K562 (cell line): ENCODE measurements around the gene SHISAL1. TPM values are rescaled to one million over a fixed set of nuclear protein-coding genes. Genes with fewer than 3 reads are reported as not detected.

ENCODE experiments used
- ATAC-seq: fragments of 200-7000 bp; cut with Tn5 transposase; 3 replicates; pipeline ENCODE4 v1.9.1; 2020; ENCODE audit warnings: moderate library complexity
- BruUV-seq: library from RNA; stranded (reverse); fragments of 400-500 nt; replicated peaks from 2 replicates; lab custom pipeline; 2021; lab: Mats Ljungman, UMichigan
- CTCF ChIA-PET: fragments of 300-600 bp; formaldehyde crosslinking; extraction: SDS; loops from one replicate; lab custom pipeline; 2021; ENCODE audit warnings: low intra/inter-chr PET ratio; lab: Yijun Ruan, JAX
- POLR2A ChIA-PET: fragments of 300-600, 350-650 bp; sonication (Branson Sonifier 250); formaldehyde crosslinking; extraction: SDS; loops from one replicate; lab custom pipeline; 2021; ENCODE audit warnings: antibody characterized with exemption, inconsistent platforms; lab: Yijun Ruan, JAX
- DNase-seq, 4 experiments: peaks; one replicate each; pipeline versions ENCODE4 v3.0.0 to v3.0.0-alpha.2; 2011 to 2018; ENCODE audit warnings: low spot score in 3 of 4, mixed read lengths in 3 of 4; ENCODE audit errors: extremely low read depth in 1 of 4
- FAIRE-seq: peaks from 2 replicates; lab custom pipeline; 2011; peaks lifted over from hg19 to GRCh38; lab: Jason Lieb, UNC
- H2AFZ ChIP-seq: 2 replicates; pipeline ENCODE4 v1.6.0; 2011; ENCODE audit warnings: low read depth, low read length, control low read depth, inconsistent platforms
- H3K27ac ChIP-seq: fragments of 200-600 bp; 3 replicates; pipeline ENCODE4 v1.8.0; 2011; ENCODE audit warnings: low read depth, mild to moderate bottlenecking, control low read depth, inconsistent platforms, low read length, moderate library complexity, mixed read lengths; ENCODE audit errors: extremely low read depth
- H3K27me3 ChIP-seq, 2 experiments: fragments of 300-600 bp in 1 of 2; 2 replicates in 1 of 2; 3 replicates in 1 of 2; pipeline versions ENCODE4 v1.6.0 to v1.8.0; 2011; ENCODE audit warnings: inconsistent platforms in 2 of 2, low read length in 2 of 2, mild to moderate bottlenecking in 1 of 2, mixed read lengths in 1 of 2, moderate library complexity in 1 of 2; ENCODE audit not compliant: control insufficient read depth in 2 of 2, insufficient read depth in 2 of 2
- H3K36me3 ChIP-seq: fragments of 300-600 bp; 3 replicates; pipeline ENCODE4 v1.8.0; 2011; ENCODE audit warnings: mild to moderate bottlenecking, low read length, inconsistent platforms; ENCODE audit not compliant: control insufficient read depth, insufficient read depth
- H3K4me1 ChIP-seq, 2 experiments: fragments of 200-600 bp in 1 of 2; replicated peaks in 1 of 2; 2 replicates in 1 of 2; 3 replicates in 1 of 2; pipeline versions ENCODE4 v1.5.1 to v1.8.0; 2011; ENCODE audit warnings: inconsistent platforms in 2 of 2, low read length in 2 of 2, mild to moderate bottlenecking in 1 of 2, mixed read lengths in 1 of 2, moderate library complexity in 1 of 2; ENCODE audit not compliant: control insufficient read depth in 2 of 2, insufficient read depth in 2 of 2
- H3K4me2 ChIP-seq: 2 replicates; pipeline ENCODE4 v1.6.1; 2011; ENCODE audit warnings: low read length, control low read depth, inconsistent platforms, mixed read lengths; ENCODE audit not compliant: insufficient read depth
- H3K4me3 ChIP-seq: fragments of 200-600 bp; sonication (generic), shearing (Covaris generic); 2 replicates; pipeline ENCODE4 v1.5.1; 2016; ENCODE audit warnings: control low read depth, inconsistent platforms
- H3K79me2 ChIP-seq: fragments of 200-600 bp; 3 replicates; pipeline ENCODE4 v1.8.0; 2011; ENCODE audit warnings: low read length, inconsistent platforms; ENCODE audit not compliant: control insufficient read depth, insufficient read depth
- H3K9ac ChIP-seq, 2 experiments: 2 replicates each; pipeline versions ENCODE4 v1.6.0 to v1.6.1; 2011; ENCODE audit warnings: low read depth in 2 of 2, low read length in 2 of 2, control low read depth in 1 of 2, inconsistent platforms in 1 of 2, mild to moderate bottlenecking in 1 of 2, mixed read lengths in 1 of 2; ENCODE audit not compliant: insufficient read depth in 1 of 2
- H3K9me1 ChIP-seq: one replicate; pipeline ENCODE4 v1.6.0; 2011; ENCODE audit warnings: inconsistent platforms, mild to moderate bottlenecking, low read length, moderate library complexity; ENCODE audit not compliant: control insufficient read depth, insufficient read depth
- H3K9me3 ChIP-seq: replicated peaks from 2 replicates; pipeline ENCODE4 v1.5.1; 2011; ENCODE audit warnings: low read depth, low read length, inconsistent platforms; ENCODE audit not compliant: control insufficient read depth, insufficient read depth
- H4K20me1 ChIP-seq: replicated peaks from 2 replicates; pipeline ENCODE4 v1.6.1; 2011; ENCODE audit warnings: low read length, inconsistent platforms, mixed read lengths; ENCODE audit not compliant: control insufficient read depth, insufficient read depth
- CBX1 ChIP-seq: sonication (generic); IDR thresholded peaks from 2 replicates; pipeline ENCODE4 v1.6.1; 2016; ENCODE audit warnings: antibody characterized with exemption, low read depth, mild to moderate bottlenecking
- FOSL1 ChIP-seq: fragments of 200-800 bp; sonication (Bioruptor generic); conservative IDR thresholded peaks from 2 replicates; pipeline ENCODE4 v1.6.1; 2016; ENCODE audit warnings: missing genetic modification characterization, missing compliant biosample characterization
- MTA2 ChIP-seq: fragments of 450-650 bp; IDR thresholded peaks from 2 replicates; pipeline ENCODE4 v1.6.1; 2016; ENCODE audit warnings: low read depth
- NFYB ChIP-seq: IDR thresholded peaks from 2 replicates; pipeline ENCODE4 v1.6.1; 2011; ENCODE audit warnings: mild to moderate bottlenecking, moderate library complexity; ENCODE audit not compliant: insufficient read length; ENCODE audit errors: extremely low read depth
- PML ChIP-seq: IDR thresholded peaks from 2 replicates; pipeline ENCODE4 v1.6.1; 2012; ENCODE audit warnings: low read length, inconsistent platforms
- SREBF1 ChIP-seq: fragments of 150-350 bp; IDR thresholded peaks from 2 replicates; pipeline ENCODE4 v1.6.1; 2014; ENCODE audit warnings: antibody characterized with exemption, low read depth, low read length, borderline replicate concordance
- SRSF3 ChIP-seq: fragments of 200-400 bp; formaldehyde crosslinking; IDR thresholded peaks from 2 replicates; pipeline ENCODE4 v1.6.1; 2016; ENCODE audit warnings: mild to moderate bottlenecking, low read length, moderate library complexity; ENCODE audit not compliant: insufficient read depth
- WGBS: fragments of 100-300 bp; shearing (Covaris generic); methylation state at CpG from one replicate; pipeline ENCODE4 v1.1.6; 2016; ENCODE audit warnings: low coverage, mixed read lengths; ENCODE audit not compliant: insufficient coverage; ENCODE audit errors: missing lambda C conversion rate; 5-methylcytosine and 5-hydroxymethylcytosine counted together
- in situ Hi-C: fragments of 300-500 bp; cut with MboI; formaldehyde crosslinking; loops from 4 replicates; pipeline ENCODE4 v1.15.0; 2018; ENCODE audit warnings: inconsistent platforms, mixed read lengths
- intact Hi-C: fragments of 100-400 bp; cut with micrococcal nuclease; formaldehyde crosslinking; loops from 2 replicates; pipeline ENCODE4 v1.14.2; 2022
- polyA plus RNA-seq, 8 experiments: library from polyadenylated mRNA; depleted of rRNA in 4 of 8; stranded (reverse) in 5 of 8; unstranded in 3 of 8; fragments of >200 nt; fragmentation: Nextera tagmentation in 2 of 8; fragmentation: Illumina TruSeq in 1 of 8; extraction: Ambion mirVana in 2 of 8; extraction: Trizol in 1 of 8; gene quantifications; 2 replicates each; pipeline versions ENCODE4 v1.2.1 to v1.2.3, GENCODE V29; 2011 to 2014; ENCODE audit warnings: inconsistent platforms in 1 of 8, missing spikeins in 1 of 8
- total RNA-seq, 7 experiments: library from RNA; depleted of rRNA in 6 of 7; stranded (reverse); fragments of >200 nt in 6 of 7; fragmentation: Illumina TruSeq in 2 of 7; extraction: Trizol in 2 of 7; gene quantifications; 2 replicates each; pipeline versions ENCODE4 v1.2.1 to v1.2.3, GENCODE V29; 2011 to 2021; ENCODE audit warnings: low replicate concordance in 1 of 7
- TF ChIP-seq, protein P1 (sequence below): fragments of 450-650 bp; IDR thresholded peaks from 2 replicates; pipeline ENCODE4 v1.6.1; 2016
- TF ChIP-seq, protein P2 (sequence below): fragments of 250-450 bp; sonication (Bioruptor Pico); IDR thresholded peaks from 2 replicates; pipeline ENCODE4 v1.4.0; 2020

The SHISAL1 gene
- total and polyA plus RNA-seq, 9 of the 15 experiments (the other 6 are each of a cell fraction or from before 2014, with no cell fraction given) = not detected

DNA sequence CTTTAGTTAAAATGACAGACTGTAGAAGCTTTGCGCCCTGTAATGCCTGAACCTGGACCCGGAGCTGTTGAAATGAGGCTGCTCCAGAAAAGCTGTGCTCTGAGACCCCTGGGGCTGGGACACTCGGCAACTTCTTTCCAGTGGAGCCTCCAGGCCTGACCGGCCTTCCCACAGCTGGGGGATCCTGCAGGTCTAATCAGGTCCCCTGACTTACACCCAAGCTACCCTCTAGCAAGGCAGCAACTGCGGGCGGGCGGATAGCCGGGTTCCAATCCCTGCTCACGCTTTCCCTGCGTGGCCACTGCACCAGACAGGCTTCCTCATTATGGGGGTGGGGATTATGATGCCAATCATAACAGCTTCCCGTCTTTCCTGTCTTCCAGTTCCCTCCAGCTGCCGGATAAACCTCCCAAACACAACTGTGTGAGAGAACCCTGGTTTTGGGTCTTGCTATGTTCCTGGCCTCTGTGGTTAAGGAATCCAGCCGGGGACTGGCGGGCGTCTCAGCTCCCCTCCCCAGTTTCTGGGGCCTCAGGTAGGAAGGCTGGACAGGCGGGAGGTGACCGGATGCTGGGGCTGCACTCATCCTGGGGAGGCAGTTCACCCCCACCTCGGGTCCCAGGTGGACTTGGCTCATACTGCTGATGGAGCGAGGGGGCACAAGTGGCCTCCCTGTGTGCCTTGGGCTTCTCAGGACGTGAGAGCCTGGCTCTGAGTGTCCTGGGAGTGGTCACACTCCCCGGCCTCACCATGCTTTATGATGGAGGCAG, 93.5 kb downstream of the SHISAL1 start (continued):
- no peak for TF ChIP-seq CBX1

DNA sequence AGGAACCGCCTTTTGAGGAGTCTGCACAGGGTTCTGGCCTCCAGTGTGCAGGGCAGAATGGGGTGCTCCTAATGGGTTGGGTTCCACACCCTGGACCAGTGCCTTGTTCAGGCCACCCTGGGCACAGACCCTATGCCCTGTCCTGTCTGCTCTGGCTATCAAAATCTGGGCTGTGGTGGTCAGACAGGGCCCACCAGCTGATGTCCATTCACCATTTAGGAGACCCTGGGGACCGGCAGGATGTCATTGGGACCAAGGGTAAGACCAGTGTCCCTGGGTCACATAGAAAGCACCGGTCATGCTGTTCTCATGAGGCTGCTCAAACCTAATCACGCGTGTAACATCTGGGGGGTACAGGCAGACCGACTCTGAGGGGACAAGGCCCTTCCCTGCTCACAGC, 94.7 kb downstream of the SHISAL1 start:
- FAIRE-seq (no peak), ATAC-seq (no peak), DNase-seq (no peak)
- Histone ChIP-seq H4K20me1 (no peaks in the 10 kb centered on the region), H3K27me3 (peaks cover 0 to 27% of the 10 kb centered on the region in 2 experiments; a peak in 2 of 5 replicates), H3K27ac (no peak overlapping the region), H2AFZ (no peak overlapping the region), H3K36me3 (no peaks in the 10 kb centered on the region), H3K4me2 (no peak overlapping the region), H3K79me2 (no peaks in the 10 kb centered on the region), H3K9ac (no peak overlapping the region), H3K9me3 (no peaks in the 10 kb centered on the region), H3K4me3 (no peak overlapping the region), H3K4me1 (no peaks in the 10 kb centered on the region), H3K9me1 (no peaks in the 10 kb centered on the region)
- in situ Hi-C loops = no loop called here
- ChIA-PET CTCF (no interaction called here), POLR2A (no interaction called here)
- TF ChIP-seq PML (no peak), SREBF1 (no peak), SRSF3 (no peak), MTA2 (no peak), NFYB (no peak), FOSL1 (tag) (no peak)
- TF ChIP-seq, protein P1, sequence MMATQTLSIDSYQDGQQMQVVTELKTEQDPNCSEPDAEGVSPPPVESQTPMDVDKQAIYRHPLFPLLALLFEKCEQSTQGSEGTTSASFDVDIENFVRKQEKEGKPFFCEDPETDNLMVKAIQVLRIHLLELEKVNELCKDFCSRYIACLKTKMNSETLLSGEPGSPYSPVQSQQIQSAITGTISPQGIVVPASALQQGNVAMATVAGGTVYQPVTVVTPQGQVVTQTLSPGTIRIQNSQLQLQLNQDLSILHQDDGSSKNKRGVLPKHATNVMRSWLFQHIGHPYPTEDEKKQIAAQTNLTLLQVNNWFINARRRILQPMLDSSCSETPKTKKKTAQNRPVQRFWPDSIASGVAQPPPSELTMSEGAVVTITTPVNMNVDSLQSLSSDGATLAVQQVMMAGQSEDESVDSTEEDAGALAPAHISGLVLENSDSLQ = no peak
- TF ChIP-seq, protein P2, sequence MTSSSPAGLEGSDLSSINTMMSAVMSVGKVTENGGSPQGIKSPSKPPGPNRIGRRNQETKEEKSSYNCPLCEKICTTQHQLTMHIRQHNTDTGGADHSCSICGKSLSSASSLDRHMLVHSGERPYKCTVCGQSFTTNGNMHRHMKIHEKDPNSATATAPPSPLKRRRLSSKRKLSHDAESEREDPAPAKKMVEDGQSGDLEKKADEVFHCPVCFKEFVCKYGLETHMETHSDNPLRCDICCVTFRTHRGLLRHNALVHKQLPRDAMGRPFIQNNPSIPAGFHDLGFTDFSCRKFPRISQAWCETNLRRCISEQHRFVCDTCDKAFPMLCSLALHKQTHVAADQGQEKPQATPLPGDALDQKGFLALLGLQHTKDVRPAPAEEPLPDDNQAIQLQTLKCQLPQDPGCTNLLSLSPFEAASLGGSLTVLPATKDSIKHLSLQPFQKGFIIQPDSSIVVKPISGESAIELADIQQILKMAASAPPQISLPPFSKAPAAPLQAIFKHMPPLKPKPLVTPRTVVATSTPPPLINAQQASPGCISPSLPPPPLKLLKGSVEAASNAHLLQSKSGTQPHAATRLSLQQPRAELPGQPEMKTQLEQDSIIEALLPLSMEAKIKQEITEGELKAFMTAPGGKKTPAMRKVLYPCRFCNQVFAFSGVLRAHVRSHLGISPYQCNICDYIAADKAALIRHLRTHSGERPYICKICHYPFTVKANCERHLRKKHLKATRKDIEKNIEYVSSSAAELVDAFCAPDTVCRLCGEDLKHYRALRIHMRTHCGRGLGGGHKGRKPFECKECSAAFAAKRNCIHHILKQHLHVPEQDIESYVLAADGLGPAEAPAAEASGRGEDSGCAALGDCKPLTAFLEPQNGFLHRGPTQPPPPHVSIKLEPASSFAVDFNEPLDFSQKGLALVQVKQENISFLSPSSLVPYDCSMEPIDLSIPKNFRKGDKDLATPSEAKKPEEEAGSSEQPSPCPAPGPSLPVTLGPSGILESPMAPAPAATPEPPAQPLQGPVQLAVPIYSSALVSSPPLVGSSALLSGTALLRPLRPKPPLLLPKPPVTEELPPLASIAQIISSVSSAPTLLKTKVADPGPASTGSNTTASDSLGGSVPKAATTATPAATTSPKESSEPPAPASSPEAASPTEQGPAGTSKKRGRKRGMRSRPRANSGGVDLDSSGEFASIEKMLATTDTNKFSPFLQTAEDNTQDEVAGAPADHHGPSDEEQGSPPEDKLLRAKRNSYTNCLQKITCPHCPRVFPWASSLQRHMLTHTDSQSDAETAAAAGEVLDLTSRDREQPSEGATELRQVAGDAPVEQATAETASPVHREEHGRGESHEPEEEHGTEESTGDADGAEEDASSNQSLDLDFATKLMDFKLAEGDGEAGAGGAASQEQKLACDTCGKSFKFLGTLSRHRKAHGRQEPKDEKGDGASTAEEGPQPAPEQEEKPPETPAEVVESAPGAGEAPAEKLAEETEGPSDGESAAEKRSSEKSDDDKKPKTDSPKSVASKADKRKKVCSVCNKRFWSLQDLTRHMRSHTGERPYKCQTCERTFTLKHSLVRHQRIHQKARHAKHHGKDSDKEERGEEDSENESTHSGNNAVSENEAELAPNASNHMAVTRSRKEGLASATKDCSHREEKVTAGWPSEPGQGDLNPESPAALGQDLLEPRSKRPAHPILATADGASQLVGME (CRISPR knock-in tag) = no peak
- BruUV-seq = no TSS peak
- 0% methylated on average over 5 of the region's 6 CpGs for WGBS
- intact Hi-C loops = no loop called here
